ENCODE data around the gene CSF2RB.

CSF2RB gene

GRCh38 chr22:36936362-36937116 lies 23.1 kb downstream of the CSF2RB start:
- DNase-seq (ENCODE audit: low read depth): no peak

GRCh38 chr22:36937319-36938027 lies 24.0 kb downstream of the CSF2RB start:
- no peak for DNase-seq (ENCODE audit: low read depth)

GRCh38 chr22:36938028-36938425 lies 24.6 kb downstream of the CSF2RB start:
- no peak for DNase-seq (ENCODE audit: low read depth)

- DNase-seq (ENCODE audit: low read depth): no peak
These were observed 25.5 kb downstream of the CSF2RB start for GRCh38 chr22:36938886-36939285.

- no peak for DNase-seq (ENCODE audit: low read depth)
These were observed 27.2 kb downstream of the CSF2RB start for GRCh38 chr22:36940676-36941075.

GRCh38 chr22:36942556-36942955 lies 29.1 kb downstream of the CSF2RB start:
- DNase-seq (ENCODE audit: low read depth): no peak

GRCh38 chr22:36946421-36947158 lies 33.2 kb downstream of the CSF2RB start:
- no peak for DNase-seq (ENCODE audit: low read depth)

GRCh38 chr22:36948273-36949225 lies 35.1 kb downstream of the CSF2RB start:
- no peak for DNase-seq (ENCODE audit: low read depth)

GRCh38 chr22:36950797-36951590 lies 37.6 kb downstream of the CSF2RB start:
- no peak for DNase-seq (ENCODE audit: low read depth)

GRCh38 chr22:36951746-36952145 lies 38.3 kb downstream of the CSF2RB start:
- DNase-seq (ENCODE audit: low read depth): no peak

- DNase-seq (ENCODE audit: low read depth): no peak
These were observed 40.0 kb downstream of the CSF2RB start for GRCh38 chr22:36953239-36954080.

GRCh38 chr22:36954251-36955014 lies 41.0 kb downstream of the CSF2RB start:
- DNase-seq (ENCODE audit: low read depth): no peak

- no peak for DNase-seq (ENCODE audit: low read depth)
These were observed 42.3 kb downstream of the CSF2RB start for GRCh38 chr22:36955691-36956090.

GRCh38 chr22:36958366-36958765 lies 44.9 kb downstream of the CSF2RB start:
- no peak for DNase-seq (ENCODE audit: low read depth)

- DNase-seq (ENCODE audit: low read depth): no peak
These were observed 48.2 kb downstream of the CSF2RB start for GRCh38 chr22:36961626-36962025.

GRCh38 chr22:36963302-36963701 lies 49.9 kb downstream of the CSF2RB start:
- no peak for DNase-seq (ENCODE audit: low read depth)

- DNase-seq (ENCODE audit: low read depth): no peak
These were observed 50.7 kb downstream of the CSF2RB start for GRCh38 chr22:36964106-36964505.

GRCh38 chr22:36965696-36966095 lies 52.3 kb downstream of the CSF2RB start:
- no peak for DNase-seq (ENCODE audit: low read depth)

GRCh38 chr22:36966851-36967540 lies 53.6 kb downstream of the CSF2RB start:
- no peak for DNase-seq (ENCODE audit: low read depth)

All from stimulated activated CD8-positive, alpha-beta memory T cell treated with anti-CD3 and anti-CD28 coated beads, Interleukin-12 subunit alpha, Interleukin-12 subunit beta, amount 100 ng/mL, for 4 hours (primary cell).